Activated T-helper 1 cell treated with Interleukin-2 at 50 U/mL for 16 hours (primary cell): ENCODE results near the gene D2HGDH.
"Not testable (repeated sequence)": the region's sequence is repeated elsewhere in the genome, so short reads cannot be mapped to it uniquely, and the experiment has no call there.

ENCODE experiments used
- DNase-seq: peaks from one replicate; pipeline ENCODE4 v3.0.0-alpha.2; 2020; ENCODE audit warnings: low read depth

The D2HGDH gene

DNA sequence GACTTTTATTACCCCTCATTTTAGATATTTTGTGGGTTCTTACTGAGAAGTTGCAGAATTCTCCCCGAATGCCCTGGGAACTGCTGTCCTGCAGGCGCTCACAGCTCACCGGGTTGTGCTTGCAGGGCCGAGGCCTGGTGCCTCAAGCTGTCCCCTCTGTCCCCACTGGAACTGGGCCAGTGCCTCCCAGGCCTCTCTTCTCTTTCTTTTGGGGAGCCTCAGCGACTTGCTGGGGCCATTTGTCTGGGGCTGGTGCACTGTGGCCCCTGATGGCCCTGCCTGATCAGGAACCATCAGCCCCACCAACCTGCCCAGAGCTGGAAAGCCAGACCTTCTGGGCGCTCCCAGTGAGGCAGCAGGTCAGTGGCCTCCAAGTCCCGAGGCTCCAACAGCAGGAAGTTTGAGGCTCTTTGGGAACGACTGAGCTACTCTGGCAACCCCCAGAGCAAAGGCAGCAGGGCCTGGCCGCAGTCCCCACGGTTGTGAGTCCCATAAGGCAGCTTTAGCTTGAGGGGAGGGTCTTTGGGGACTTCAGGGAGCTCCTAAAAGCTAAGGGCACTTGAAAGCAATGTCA lies 59.9 kb downstream of the D2HGDH start:
- no peak for DNase-seq

DNA sequence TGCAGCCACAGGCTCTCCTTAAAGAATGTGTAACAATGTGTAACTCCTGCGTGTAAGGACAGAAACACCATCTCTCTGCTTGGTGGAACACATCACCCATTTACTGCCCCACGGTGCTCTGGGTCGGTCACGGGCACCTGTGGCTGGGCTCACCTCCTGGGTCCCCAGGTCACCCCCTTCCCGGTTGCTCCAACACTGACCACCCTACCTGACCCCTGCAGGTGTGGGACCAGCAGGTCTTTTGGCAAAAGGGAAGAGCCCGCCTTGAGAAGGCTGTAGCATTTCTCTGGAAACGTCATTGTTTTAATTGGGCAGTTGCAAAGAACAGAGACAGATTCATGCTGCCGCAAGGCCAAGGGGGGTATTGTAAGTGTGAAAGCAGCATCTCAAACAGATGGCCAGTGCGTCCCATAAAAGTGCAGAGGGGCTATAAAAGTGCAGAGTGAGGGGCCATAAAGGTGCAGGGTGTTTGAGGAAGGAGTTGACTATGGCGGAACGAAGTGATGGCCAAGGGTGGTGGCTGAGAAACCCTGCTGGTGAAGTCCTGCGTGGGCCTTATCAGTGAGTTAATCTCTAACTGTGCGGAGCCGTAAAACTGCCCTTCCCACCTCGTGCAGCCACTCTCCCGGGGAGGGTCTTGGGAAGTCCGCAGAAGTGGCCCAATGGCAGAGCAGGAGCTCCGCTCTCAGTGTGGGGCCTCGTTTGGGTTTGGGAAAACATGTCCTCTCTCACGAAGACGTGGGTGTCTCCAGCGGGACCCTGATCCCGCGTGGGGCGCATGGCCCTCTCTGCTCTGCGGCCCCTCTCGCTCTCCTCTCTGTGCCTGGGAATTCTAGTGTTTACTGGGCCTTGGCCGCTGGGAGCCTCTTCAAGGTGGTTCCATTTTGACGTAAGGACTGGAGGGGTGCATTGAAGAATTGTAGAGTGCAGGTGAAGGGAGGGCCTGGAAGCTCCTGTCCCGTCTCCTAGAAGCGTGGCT lies 60.9 kb downstream of the D2HGDH start:
- no peak for DNase-seq

GRCh38 chr2:241796209-241796608 lies 61.8 kb downstream of the D2HGDH start:
- DNase-seq, result no peak

DNA sequence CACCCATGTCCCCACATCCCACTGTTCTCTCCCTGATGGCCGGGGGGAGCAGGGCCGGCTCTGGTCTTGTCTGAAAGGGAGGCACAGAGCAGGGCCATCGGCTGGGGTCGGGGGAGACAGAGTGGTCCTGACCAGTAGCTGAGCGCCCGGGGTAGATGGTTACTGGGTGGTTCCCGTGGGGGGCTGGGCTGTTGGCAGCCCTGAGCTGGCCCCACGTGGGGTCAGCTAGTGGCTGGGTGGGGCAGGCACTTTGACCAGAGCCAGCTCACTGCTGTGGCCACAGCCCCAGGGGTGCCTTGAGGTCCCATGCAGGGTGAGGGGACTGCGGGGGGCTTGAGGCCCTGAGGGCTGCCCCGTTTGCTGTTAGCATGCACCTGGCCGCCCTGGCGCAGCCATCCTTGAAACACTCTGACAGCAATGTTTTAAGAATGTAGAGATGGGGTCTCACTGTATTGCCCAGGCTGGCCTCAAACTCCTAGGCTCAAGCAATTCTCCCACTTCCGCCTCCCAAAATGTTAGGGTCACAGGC lies 62.2 kb downstream of the D2HGDH start:
- DNase-seq, result no peak

DNA sequence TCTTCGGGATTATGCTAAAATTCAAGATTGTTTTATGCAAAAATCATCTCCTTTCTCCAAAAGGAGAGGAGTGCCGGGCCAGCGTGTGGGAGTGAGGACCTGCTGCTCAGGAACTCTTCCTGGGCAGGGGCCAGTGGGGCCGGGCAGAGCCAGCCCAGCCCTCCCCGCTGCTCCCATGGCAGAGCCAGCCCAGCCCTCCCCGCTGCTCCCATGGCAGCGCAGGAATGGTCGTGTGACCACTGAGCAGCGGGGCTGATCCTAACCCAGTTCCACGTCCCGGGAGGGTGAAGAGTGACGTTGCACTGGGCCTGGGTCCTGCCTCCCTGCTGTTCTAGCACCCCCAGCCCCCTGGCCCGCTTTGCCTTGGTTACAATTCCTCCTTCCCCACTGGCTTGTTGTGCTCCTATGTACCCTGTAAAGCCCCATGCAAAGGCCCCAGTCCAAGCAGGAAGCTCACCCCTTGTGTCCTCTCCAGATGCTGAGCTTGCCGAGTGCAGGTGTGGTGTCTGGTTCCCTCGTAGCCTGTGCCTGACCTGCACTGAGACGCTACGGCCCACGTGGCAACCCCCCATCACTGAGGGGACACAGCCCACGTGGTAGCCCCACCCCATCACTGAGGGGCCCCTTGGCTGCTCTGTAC lies 63.1 kb downstream of the D2HGDH start:
- no peak for DNase-seq

DNA sequence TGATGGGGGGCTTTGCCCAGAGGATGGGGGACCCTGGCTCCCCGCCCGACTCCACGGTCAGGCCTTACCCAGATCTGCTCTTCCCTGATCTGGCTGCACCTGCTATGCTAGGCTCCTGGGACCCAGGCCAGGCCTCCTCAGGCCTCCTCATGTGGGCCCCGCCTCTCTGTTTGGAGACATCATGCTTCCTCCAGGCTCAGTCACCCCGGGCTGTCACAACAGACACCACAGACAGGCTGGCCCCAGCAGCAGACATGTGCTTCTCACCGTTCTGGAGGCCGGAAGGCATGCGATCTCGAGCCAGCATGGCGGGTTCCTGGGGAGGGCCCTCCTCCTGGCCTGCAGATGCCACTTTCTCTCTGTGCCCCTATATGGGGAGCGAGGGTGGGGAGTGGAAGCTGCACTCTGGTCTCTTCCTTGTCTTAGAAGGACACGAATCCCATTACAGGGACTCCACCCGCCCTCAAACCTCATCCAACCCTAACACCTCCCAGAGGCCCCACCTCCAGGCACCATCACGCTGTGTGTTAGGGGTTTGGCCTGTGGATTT lies 63.7 kb downstream of the D2HGDH start:
- no peak for DNase-seq

DNA sequence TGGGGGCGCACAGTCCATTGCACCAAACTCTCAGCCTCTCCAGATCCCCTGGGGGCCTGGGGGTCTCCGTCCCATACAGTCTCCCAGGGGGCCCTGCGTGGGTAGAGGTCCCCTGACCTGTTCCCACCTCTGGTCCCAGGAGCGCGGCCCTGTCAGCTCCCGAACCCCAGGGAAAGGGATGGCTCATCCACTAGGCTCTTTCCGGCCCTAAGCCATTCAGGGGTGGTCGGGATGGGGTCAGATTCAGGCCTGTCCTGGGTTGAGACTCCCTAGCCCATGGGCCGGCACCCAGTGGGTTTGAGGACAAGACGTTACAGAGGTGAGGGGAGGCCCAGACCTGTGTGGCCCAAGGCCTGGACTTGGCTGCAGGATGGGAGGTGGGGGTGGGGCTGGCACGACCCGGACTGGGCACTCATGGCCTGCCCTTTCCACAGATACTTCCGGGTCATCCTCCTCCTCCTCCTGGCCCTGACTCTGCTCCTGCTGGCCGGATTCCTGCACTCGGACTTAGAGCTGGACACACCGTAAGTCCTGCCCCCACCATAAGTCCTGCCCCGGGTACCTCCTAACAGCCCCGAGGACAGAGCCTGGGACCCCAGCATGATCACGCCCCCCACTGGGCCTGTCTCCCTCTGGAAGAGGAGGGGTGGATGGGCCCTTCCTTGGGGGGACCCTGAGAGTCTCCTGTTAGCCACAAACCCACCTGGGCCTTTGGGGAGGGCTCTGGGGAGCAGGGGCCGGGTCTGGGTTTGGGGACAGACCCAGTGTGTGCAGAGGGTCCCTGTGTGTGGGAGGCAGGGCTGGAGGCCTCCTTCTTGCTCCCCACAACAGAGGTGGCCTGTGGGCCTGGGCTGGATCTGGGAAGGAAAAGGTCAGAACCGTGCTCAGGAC lies 64.4 kb downstream of the D2HGDH start:
- DNase-seq, result no peak

GRCh38 chr2:241799522-241800197 lies 65.2 kb downstream of the D2HGDH start:
- DNase-seq, result no peak

DNA sequence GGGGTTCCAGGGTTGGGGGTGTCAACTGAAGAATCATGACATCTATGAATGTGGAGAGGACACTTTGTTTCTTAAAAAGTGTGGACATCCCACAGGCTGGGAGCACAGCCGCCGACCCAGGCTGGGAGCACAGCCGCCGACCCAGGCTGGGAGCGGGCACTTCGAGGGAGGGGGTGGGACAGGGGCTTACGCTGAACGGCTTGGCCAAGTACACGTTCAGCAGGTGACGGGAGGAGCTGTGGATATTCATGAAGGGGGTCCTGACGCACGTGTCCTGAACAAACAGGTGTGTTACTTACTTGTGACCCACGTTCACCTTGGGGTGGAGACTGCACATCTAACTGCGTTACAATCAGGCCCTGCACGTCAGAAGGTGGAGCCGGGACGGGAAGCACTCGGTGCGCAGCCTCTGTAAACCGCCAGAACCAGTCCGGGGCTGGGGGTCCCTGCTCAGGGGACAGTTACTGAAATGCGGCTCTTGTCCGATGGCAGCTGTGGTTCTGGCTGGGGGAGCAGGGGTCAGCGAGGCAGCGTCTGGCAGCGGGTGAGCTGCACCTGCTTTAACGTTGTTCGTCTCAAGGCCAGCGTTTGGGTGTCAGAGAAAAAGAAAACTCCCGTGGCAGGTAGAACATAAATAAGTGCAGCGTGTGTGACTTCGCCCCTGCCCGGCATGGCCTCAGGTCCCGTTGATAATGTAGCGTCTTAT lies 65.9 kb downstream of the D2HGDH start:
- DNase-seq, result not testable (repeated sequence)

DNA sequence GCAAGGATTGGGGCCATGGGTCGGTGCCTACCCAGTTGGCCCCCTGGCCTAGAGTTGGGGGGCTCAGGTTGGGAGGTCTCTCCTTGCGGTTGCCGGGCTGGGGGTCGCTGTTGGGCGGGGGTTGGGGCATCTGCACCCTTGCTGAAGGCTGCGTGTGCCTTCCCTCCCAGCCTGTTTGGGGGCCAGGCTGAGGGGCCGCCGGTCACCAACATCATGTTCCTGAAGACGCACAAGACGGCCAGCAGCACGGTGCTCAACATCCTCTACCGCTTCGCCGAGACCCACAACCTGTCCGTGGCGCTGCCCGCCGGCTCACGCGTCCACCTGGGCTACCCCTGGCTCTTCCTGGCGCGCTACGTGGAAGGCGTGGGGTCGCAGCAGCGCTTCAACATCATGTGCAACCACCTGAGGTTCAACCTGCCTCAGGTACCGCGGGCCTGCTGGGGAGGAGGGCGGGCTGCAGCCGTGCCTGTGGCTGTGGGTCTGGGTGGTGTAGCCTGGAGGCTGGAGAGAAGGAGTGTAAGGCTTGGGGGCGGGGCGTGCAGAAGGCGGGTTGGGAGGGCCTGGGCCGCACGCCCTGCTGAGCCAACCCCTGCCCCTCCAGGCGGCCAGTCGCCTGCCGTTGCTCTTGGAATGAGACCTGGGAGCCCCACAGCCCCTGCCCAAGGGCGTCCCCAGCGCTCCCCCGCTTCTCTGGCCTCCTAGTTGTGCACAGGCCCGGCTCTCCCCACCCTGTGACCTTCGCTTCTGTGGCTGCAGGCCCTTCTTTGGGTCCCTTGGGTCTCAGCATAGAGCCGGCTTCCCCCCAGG lies 67.4 kb downstream of the D2HGDH start:
- no peak for DNase-seq

GRCh38 chr2:241802421-241803318 lies 68.2 kb downstream of the D2HGDH start:
- DNase-seq, result no peak

DNA sequence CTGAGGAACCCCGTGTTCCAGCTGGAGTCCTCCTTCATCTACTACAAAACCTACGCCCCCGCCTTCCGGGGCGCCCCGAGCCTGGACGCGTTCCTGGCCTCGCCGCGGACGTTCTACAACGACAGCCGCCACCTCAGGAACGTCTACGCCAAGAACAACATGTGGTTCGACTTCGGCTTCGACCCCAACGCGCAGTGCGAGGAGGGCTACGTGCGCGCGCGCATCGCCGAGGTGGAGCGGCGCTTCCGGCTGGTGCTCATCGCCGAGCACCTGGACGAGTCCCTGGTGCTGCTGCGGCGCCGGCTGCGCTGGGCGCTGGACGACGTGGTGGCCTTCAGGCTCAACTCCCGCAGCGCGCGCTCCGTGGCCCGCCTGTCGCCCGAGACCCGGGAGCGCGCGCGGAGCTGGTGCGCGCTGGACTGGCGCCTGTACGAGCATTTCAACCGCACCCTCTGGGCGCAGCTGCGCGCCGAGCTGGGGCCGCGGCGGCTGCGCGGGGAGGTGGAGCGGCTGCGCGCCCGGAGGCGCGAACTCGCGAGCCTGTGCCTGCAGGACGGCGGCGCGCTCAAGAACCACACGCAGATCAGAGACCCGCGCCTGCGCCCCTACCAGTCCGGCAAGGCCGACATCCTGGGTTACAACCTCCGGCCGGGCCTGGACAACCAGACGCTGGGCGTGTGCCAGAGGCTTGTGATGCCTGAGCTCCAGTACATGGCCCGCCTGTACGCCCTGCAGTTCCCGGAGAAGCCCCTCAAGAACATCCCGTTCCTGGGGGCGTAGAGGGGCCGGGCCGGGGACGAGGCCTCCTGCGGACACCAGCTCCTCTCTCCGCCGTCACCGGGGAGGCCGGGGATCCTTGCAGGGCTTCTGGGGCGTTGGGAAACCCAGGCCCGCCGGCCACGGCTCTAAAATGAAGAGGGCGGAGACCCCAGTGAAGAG lies 69.2 kb downstream of the D2HGDH start:
- no peak for DNase-seq

DNA sequence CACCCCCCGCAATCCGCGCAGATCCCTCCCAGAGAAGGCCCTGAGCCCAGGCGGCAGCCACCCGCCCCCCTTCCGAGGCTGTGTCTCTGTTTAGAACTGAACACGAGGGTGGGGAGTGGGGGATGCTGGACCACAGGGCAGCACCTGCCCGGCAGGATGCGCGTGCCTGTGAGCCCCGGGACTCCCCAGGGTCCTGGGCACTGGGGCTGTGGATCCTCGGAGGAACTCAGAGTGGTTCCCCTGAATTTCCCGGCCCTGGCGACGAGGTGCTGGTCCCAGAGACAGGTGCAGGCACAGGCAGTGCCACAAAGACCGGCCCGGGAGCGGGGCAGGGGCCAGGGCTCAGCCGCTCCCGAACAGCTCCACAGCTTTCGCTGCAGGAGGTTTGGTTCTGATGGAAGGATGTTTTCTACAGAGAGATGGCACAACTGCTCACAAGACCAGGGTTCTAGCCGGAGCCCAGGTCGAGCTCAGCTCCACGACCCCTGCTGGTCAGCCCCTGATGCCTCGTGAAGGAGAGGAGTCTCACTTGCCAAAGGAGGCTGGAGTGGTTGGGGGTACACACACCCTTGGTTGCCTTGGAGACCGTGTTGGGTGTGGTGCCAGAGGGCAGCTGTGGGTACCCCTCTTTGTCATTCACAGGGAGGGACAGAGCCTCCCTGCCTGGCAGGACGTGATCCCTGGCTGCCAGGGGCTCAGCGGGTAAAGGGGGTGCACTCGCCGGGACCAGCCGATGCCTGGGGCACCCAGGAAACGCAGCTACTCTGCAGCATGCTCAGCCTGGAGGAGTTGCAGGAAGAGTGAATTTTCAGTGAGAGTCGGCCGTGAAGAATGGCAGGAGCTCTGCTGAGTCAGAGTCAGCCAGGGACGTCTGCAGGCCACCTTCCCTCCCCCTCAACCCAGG lies 70.1 kb downstream of the D2HGDH start:
- no peak for DNase-seq

- DNase-seq, result not testable (repeated sequence)
Observed at GRCh38 chr2:241806217-241806616, 71.8 kb downstream of the D2HGDH start.

DNA sequence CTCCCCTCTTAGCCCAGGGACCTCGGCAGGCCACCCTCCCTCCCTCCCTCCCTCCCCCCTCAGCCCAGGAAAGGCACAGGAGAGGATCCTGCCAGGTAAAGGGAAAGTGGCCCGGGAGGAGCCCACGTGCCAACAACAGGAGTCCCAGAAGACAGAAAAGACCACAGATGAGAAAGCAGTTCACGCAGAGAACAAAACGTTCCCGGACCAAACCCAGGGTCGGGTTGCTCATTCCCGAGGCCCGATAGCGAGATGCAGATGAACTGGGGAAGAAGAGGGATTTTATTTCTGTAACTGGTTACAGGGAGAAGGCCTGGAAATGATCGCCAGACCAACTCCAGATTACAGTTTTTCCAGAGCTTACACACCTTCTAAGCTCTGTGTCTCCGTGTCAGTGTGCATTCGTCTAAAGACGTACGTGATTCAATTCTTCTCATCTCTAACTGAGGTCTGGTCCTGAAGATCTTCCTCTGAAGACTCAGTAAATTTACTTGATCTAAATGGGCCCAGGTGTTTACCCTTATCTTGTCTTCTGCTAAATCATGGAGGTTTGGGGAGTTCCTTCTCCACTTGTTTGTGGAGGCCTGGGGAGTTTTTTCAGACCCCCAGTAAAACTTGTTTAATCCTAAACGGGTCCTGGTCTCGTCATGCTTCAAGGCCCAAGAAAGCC lies 73.8 kb downstream of the D2HGDH start:
- no peak for DNase-seq
